Measurements from ENCODE around the gene TUBB4B. TPM values are rescaled to one million over a fixed set of nuclear protein-coding genes. Genes with fewer than 3 reads are reported as not detected.

TUBB4B gene
- total and polyA plus RNA-seq, 2 of the 4 experiments (the other 2 are of a cell fraction), result 237 to 529 TPM

- no peak overlapping the region for H2BK15ac ChIP-seq (ENCODE audit: low read depth, low read length)
- DNase-seq (no peak), ATAC-seq (ENCODE audit: low read depth) (no peak)
- TF ChIP-seq SMC3 (IDR thresholded peaks at IDR 0.05; ENCODE audit: low read depth, low read length), result no peak
- no peak for TF ChIP-seq MAFK (IDR thresholded peaks at IDR 0.05; ENCODE audit: low read depth, low read length)
- no peak for TF ChIP-seq NFE2L2 (IDR thresholded peaks at IDR 0.05; ENCODE audit: low read depth, low read length)
- no peak for TF ChIP-seq USF2 (IDR thresholded peaks at IDR 0.05; ENCODE audit: low read depth, low read length)
- no peak for TF ChIP-seq CHD1 (IDR thresholded peaks at IDR 0.05; ENCODE audit: low read depth, low read length)
- TF ChIP-seq RFX5 (IDR thresholded peaks at IDR 0.05; ENCODE audit: low read depth, low read length), result no peak
- TF ChIP-seq CEBPB (IDR thresholded peaks at IDR 0.05; ENCODE audit: low read depth, low read length), result no peak
- no peak for TF ChIP-seq POLR2A (IDR thresholded peaks at IDR 0.05; ENCODE audit: low read depth, low read length)
- no peak for TF ChIP-seq MXI1 (IDR thresholded peaks at IDR 0.05; ENCODE audit: borderline replicate concordance, low read depth, low read length)
- TF ChIP-seq FOS (IDR thresholded peaks at IDR 0.05; ENCODE audit: low read depth, low read length), result no peak
- TF ChIP-seq RAD21 (IDR thresholded peaks at IDR 0.05; ENCODE audit: low read length), result no peak
- H3K36me3 ChIP-seq (ENCODE audit: control insufficient read depth, insufficient read depth, low read length), result peaks cover 29% of the 10 kb centered on the region
- no peak overlapping the region for H2BK120ac ChIP-seq (ENCODE audit: low read depth, low read length)
- no peak overlapping the region for H2BK20ac ChIP-seq (ENCODE audit: low read depth, low read length)
- peaks cover 40% of the 10 kb centered on the region for H4K20me1 ChIP-seq (ENCODE audit: insufficient read depth, low read length)
- 92% methylated on average over 18 of the region's 41 CpGs; no CpG with 5 or more reads in 1 of the 2 experiments for WGBS, 2 experiments (ENCODE audit: extremely low coverage in 2 of 2, insufficient read length in 1 of 2)
- no peak overlapping the region for H4K91ac ChIP-seq (ENCODE audit: insufficient read depth, low read depth, low read length)
- peaks cover 0 to 50% of the 10 kb centered on the region in 2 experiments for H3K79me1 ChIP-seq (ENCODE audit: low read depth in 1 of 2, low read length in 2 of 2)
- no TSS peak for BruUV-seq (replicated peaks)
- no peak overlapping the region for H3K14ac ChIP-seq (replicated peaks; ENCODE audit: low read depth, low read length)
- H2AFZ ChIP-seq (replicated peaks; ENCODE audit: low read length, poor library complexity), result peak overlapping the region; percentile 21
- H2BK5ac ChIP-seq (ENCODE audit: low read depth, low read length, poor library complexity, severe bottlenecking), result no peak overlapping the region
- peaks cover 21% of the 10 kb centered on the region for H3K4me1 ChIP-seq (ENCODE audit: control insufficient read depth, insufficient read depth, low read length)
- no peaks in the 10 kb centered on the region for H3K27me3 ChIP-seq (ENCODE audit: control insufficient read depth, insufficient read depth, low read length)
- CTCF ChIA-PET, result no interaction called here
- no peak overlapping the region for H3K4ac ChIP-seq (ENCODE audit: low read depth, low read length)
- intact Hi-C loops (cut with micrococcal nuclease), result no loop called here
- dilution Hi-C loops (cut with HindIII; ENCODE audit: low sequenced_read_pairs, unreplicated experiment), result no loop called here
- no peak overlapping the region for H3K23ac ChIP-seq (ENCODE audit: low read depth, low read length)
- no peak overlapping the region for H3K27ac ChIP-seq (ENCODE audit: insufficient read depth, low read length)
- in situ Hi-C loops (cut with MboI; ENCODE audit: low sequenced_read_pairs), result no loop called here
- no peaks in the 10 kb centered on the region for H3K9me1 ChIP-seq (ENCODE audit: insufficient read depth, low read length)
- H2AK9ac ChIP-seq (replicated peaks; ENCODE audit: low read depth, low read length, poor library complexity), result no peak overlapping the region
- H3K56ac ChIP-seq (ENCODE audit: extremely low read depth, insufficient read depth, low read length), result no peak overlapping the region
- no peak overlapping the region for H3K4me2 ChIP-seq (ENCODE audit: low read depth, low read length)
- H3K9ac ChIP-seq (ENCODE audit: low read depth, low read length), result no peak overlapping the region
- H3K18ac ChIP-seq (ENCODE audit: low read depth, low read length), result no peak overlapping the region
- H4K5ac ChIP-seq (ENCODE audit: low read depth, low read length), result no peak overlapping the region
- H2AK5ac ChIP-seq (ENCODE audit: low read depth, low read length), result peak overlapping the region; percentile 28; the same call in 1 of the 2 replicates
- no peaks in the 10 kb centered on the region for H3K9me3 ChIP-seq (ENCODE audit: control insufficient read depth, insufficient read depth, low read length)
- H4K8ac ChIP-seq (ENCODE audit: low read depth in 2 of 2, low read length in 2 of 2), result no peak overlapping the region
- POLR2A ChIA-PET (ENCODE audit: unreplicated experiment), result no interaction called here
- no peak overlapping the region for H3K4me3 ChIP-seq (ENCODE audit: insufficient read depth, low read depth, low read length)
Observed at GRCh38 chr9:137279741-137280473, 38.8 kb downstream of the TUBB4B start.

Measured in IMR-90 (cell line).